ACHN (cell line): ENCODE measurements around the gene BMP10.
"Not testable (repeated sequence)": the region's sequence is repeated elsewhere in the genome, so short reads cannot be mapped to it uniquely, and the experiment has no call there.

Source experiments
- DNase-seq: peaks from one replicate; pipeline ENCODE4 v3.0.0-alpha.2; 2015
- in situ Hi-C: cut with HindIII; loops from 2 replicates; pipeline ENCODE4 v1.10.0; 2017; ENCODE audit warnings: low sequenced_read_pairs, low pct_ligation_motif_present, low pct_unique_long_range_greater_than_20kb

BMP10 gene

GRCh38 chr2:68901561-68901960, 30.4 kb upstream of the BMP10 start:
- in situ Hi-C loops: no loop called here

DNA sequence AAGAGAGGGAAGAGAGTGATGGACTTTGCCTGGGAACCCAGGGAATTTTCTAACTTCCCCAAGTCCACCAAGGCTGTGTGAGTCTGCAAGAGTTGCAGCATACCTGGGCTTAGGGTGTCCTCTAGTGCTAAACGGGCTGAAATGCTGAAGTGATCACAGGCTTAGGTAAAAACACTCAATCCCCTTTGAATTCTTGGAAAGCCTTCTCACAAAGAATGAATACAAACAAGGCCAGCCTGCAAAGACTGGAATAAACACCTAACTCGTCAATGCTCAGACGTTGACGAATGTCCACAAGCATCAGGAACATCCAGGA, 30.0 kb upstream of the BMP10 start:
- in situ Hi-C loops: no loop called here
- DNase-seq: peak; percentile 30

More at GRCh38 chr2:68901561-68901960, 30.4 kb upstream of the BMP10 start:
- no peak for DNase-seq

- in situ Hi-C loops: no loop called here
- no peak for DNase-seq
Observed at GRCh38 chr2:68900496-68901198, 29.4 kb upstream of the BMP10 start.

DNA sequence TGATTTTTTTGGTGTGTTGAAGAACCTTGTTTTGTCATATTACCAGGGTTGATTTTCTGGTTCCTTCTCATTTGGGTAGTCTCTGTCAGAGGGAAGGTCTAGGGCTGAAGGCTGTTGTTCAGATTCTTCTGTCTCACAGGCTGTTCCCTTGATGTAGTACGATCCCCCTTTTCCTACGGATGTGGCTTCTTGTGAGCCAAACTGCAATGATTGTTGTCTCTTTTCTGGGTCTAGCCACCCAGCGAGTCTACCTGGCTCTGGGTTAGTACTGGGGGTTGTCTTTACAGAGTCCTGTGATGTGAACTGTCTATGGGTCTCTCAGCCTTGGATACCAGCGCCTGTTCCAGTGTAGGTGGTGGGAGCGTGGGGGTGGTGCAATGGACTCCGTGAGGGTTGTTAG, 24.8 kb upstream of the BMP10 start:
- DNase-seq, in situ Hi-C loops: not testable (repeated sequence)

DNA sequence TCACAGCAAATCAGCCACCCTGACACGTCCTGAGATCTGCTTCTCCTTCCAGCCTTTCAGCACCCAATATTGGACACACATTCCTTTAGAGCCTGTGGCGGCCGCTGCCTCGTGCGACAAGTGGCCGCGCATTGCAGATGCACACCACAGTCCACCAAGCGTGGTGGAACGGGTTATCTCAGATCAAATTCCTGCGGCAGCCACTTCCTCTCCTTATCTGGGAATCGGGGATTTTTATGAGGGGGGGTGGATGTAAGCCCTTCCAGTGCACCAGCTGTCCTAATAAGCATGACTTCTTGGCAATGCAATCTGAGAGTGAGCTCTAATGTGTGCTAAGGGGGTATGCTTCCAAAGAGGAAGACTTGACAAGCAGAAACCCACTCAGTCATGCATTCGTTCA, 18.3 kb upstream of the BMP10 start:
- no peak for DNase-seq
- in situ Hi-C loops: no loop called here

DNA sequence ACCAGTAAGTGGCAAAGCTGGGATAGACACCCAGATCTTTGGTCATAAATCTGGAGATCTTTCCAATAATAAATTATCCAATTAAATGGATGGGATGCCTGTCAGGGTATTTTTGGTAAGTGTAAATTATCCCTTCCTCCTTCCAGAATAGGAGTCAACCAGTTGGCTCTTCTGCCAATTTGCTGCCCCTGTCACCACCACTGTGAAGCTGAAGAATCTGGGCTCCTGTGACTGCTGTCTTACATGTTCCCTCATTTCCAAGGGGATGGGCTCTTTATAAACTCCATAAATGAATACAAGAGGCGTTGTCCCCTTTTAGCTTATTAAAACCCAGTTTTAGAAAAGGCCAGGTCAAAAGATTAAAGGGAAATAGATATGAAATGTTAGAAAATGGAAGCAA, 17.8 kb upstream of the BMP10 start:
- DNase-seq: no peak
- in situ Hi-C loops: no loop called here

- in situ Hi-C loops: no loop called here
Observed at GRCh38 chr2:68888038-68888704, 17.0 kb upstream of the BMP10 start.

DNA sequence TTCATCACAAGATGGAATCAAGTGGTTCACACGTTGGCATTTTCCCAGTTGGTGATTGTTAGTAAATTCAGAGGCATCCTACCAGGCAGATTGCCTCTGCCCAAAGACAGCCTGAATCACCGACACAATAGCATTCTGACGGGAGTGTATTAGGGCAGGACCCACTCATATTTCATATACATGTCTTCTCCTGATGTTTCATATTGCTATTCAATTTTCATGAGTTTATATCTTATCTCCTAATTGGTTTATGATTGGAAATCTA, 14.5 kb upstream of the BMP10 start:
- DNase-seq: no peak
- in situ Hi-C loops: no loop called here

More at GRCh38 chr2:68888038-68888704, 17.0 kb upstream of the BMP10 start:
- DNase-seq: no peak

DNA sequence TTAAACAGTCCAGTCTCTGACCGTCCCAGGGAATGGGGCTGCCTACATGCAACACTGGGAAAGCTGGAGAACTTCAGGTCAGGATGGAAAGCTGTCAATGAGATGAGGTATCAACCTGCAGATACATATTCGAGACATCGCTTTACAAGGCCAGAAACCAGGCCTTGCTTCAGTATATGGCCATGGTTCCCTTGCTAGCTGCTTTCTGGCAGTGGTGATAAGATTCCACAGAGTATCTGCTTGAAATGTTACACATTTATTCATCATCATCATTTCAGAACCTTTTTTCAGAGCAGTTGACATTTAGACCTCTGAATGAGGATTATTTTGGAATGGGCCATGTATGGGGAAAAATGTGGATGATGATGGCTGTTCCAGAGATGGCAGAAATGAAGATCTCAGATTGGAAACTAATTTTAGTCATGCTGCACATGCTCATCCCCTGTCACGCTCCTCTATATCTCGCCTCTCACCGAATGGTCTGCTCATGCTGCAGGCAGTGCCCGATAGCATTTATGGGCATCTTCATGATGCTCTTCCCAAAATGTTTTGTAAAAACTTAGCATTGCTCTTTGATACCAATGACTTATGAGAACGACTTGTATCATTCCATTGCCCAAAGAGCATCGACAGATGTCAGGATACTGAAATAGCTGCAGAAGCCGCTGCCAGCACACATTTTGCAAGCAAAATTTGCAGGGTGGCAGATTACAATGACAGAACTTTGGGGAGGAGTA, 14.0 kb upstream of the BMP10 start:
- no peak for DNase-seq
- in situ Hi-C loops: no loop called here

DNA sequence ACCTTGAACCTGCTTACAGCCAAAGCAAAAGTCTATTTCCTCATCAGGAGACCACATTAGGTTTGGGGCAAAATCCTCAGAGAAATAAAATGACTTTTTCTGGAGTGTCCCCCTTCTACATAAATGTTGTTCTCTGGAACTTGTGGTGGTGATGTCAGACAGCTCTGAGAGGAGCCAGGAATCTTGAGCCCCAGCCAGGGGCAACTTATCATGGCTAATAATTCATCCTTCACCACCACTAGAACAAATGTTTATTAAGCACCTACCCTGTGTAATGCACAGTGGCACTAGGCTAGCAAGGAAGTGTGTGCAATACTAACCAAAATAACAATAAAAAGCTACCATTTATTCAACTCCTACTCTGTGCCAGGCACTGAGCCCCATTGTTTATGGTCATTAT, 9.0 kb upstream of the BMP10 start:
- in situ Hi-C loops: no loop called here
- no peak for DNase-seq

DNA sequence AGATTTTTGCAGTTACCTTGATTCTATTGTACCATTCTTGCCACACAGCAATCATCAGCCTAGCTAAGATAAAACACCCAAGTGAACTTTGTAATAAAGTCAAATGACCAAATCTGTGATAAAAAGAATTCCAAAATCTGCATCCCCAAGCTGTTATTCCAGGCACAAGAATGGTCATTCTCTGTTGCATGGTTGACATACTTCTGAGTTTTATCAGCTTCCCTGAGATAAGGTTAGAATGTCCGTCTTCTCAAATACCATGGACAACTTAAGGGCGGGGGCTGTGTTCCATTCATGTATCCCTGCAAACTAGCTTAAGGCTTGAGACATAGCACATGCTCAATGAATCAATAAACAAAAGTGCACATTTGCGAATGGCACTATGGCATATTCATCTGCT, 8.1 kb upstream of the BMP10 start:
- DNase-seq: no peak
- in situ Hi-C loops: no loop called here

- no peak for DNase-seq
- in situ Hi-C loops: no loop called here
Observed at GRCh38 chr2:68878753-68879152, 7.6 kb upstream of the BMP10 start.

DNA sequence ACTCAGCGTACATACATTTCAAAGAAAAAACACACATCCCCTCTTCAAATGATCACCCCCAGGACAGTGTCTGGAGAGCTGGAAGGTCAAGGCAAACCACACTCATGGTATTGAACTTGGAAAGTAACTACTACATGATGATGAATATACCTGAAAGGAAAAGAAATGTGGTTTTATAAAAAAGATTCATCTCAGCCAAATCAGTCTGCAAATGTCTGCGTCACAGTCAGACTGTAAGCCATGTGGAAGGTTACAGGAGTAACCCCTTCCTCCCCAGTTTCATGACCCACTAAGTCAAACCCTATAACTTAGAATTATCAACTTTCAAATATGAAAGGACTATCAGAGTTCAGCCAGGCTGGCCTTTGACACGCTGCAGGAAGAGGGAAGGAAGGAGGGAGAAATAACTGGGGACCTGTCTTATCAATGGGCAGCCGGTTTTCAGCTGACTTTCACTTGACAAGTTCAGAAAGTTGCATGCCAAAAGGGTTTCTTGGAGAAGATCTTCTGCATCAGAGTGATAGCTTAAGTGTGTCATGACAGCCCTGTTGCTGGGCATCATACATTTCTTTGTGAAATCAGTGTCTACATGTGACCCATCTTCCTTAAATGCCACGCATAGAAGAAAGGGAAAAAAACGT, 7.0 kb upstream of the BMP10 start:
- in situ Hi-C loops: no loop called here
- DNase-seq: no peak

GRCh38 chr2:68877079-68877772, 6.0 kb upstream of the BMP10 start:
- in situ Hi-C loops: no loop called here
- DNase-seq: no peak

GRCh38 chr2:68870215-68870614, 982 bp downstream of the BMP10 start:
- DNase-seq: no peak
- in situ Hi-C loops: no loop called here

GRCh38 chr2:68865108-68865507, 6.1 kb downstream of the BMP10 start:
- no peak for DNase-seq
- in situ Hi-C loops: no loop called here

- DNase-seq: no peak
Observed at GRCh38 chr2:68863996-68864395, 7.2 kb downstream of the BMP10 start.

GRCh38 chr2:68862889-68863288, 8.3 kb downstream of the BMP10 start:
- DNase-seq: no peak
- in situ Hi-C loops: no loop called here

More at GRCh38 chr2:68863996-68864395, 7.2 kb downstream of the BMP10 start:
- in situ Hi-C loops: no loop called here

DNA sequence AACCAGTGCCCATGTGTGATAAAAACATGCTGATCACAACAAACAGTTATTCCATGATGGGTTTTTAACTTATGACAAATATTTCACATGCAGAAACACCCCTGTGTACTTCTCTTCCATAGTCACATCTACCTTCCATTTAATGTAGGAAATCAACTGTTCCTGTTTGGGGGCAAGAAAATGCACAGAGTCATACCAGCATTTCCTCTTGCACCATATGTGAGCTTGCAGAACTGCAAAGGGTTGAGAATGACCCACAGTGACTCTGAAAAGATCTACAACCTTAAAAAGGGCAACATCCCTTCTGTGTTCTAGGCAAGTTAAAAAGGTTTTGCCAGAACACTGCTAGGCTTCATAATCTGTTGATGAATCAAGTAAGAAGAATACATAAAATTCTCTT, 9.9 kb downstream of the BMP10 start:
- in situ Hi-C loops: no loop called here
- DNase-seq: no peak
